Body of pancreas (tissue), 4 donors: Measurements from ENCODE around the gene MSANTD3.

Experiments
- POLR2A ChIP-seq, 3 donors: fragments of 450-650 bp; IDR thresholded peaks; one replicate each; pipeline ENCODE4 v1.6.1; 2016; ENCODE audit warnings: antibody characterized with exemption in 3 of 3, mild to moderate bottlenecking in 2 of 3
- TF ChIP-seq, protein P1 (sequence below), 7 experiments: fragments of 450-650 bp in 4 of 7; fragments of 200-600 bp in 3 of 7; sonication (generic) in 3 of 7; IDR thresholded peaks; one replicate each; pipeline ENCODE4 v1.5.1; 2016 to 2019; ENCODE audit warnings: antibody characterized with exemption in 7 of 7

GRCh38 chr9:100466829-100467221 is 39.9 kb downstream of the MSANTD3 start:
- TF ChIP-seq, protein P1, sequence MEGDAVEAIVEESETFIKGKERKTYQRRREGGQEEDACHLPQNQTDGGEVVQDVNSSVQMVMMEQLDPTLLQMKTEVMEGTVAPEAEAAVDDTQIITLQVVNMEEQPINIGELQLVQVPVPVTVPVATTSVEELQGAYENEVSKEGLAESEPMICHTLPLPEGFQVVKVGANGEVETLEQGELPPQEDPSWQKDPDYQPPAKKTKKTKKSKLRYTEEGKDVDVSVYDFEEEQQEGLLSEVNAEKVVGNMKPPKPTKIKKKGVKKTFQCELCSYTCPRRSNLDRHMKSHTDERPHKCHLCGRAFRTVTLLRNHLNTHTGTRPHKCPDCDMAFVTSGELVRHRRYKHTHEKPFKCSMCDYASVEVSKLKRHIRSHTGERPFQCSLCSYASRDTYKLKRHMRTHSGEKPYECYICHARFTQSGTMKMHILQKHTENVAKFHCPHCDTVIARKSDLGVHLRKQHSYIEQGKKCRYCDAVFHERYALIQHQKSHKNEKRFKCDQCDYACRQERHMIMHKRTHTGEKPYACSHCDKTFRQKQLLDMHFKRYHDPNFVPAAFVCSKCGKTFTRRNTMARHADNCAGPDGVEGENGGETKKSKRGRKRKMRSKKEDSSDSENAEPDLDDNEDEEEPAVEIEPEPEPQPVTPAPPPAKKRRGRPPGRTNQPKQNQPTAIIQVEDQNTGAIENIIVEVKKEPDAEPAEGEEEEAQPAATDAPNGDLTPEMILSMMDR (IDR thresholded peaks at IDR 0.05), result no peak
- TF ChIP-seq POLR2A (IDR thresholded peaks at IDR 0.05), result no peak
